Caco-2 (cell line): ENCODE measurements around the gene THY1. TPM values are rescaled to one million over a fixed set of nuclear protein-coding genes. Genes with fewer than 3 reads are reported as not detected.

Source experiments
- BruUV-seq: library from RNA; stranded (reverse); fragments of 400-500 nt; replicated peaks from 2 replicates; lab custom pipeline; 2021; lab: Mats Ljungman, UMichigan
- CTCF ChIA-PET: fragments of 300-600 bp; sonication (Branson Sonifier 250); formaldehyde crosslinking; loops from one replicate; lab custom pipeline; 2022; ENCODE audit warnings: antibody characterized with exemption; lab: Charles Lee
- POLR2A ChIA-PET: fragments of 300-600 bp; sonication (Branson Sonifier 250); formaldehyde crosslinking; loops from one replicate; lab custom pipeline; 2022; ENCODE audit warnings: antibody characterized with exemption; lab: Charles Lee
- DNase-seq, 2 experiments: peaks; one replicate each; pipeline versions ENCODE4 v3.0.0 to v3.0.0-alpha.2; 2020 to 2022
- H3K27me3 ChIP-seq: replicated peaks from 2 replicates; pipeline ENCODE4 v1.6.0; 2011; ENCODE audit warnings: low read length; ENCODE audit not compliant: control insufficient read depth, insufficient read depth
- H3K36me3 ChIP-seq: 2 replicates; pipeline ENCODE4 v1.5.1; 2011; ENCODE audit warnings: low read length; ENCODE audit not compliant: control insufficient read depth, insufficient read depth
- H3K4me1 ChIP-seq: fragments of 250-450 bp; sonication (Bioruptor Pico); 2 replicates; pipeline ENCODE4 v1.5.1; 2020; ENCODE audit warnings: mild to moderate bottlenecking
- H3K4me3 ChIP-seq: 2 replicates; pipeline ENCODE4 v1.5.1; 2011; ENCODE audit warnings: low read depth, mild to moderate bottlenecking, control low read depth, low read length
- H3K9me3 ChIP-seq: fragments of 250-450 bp; sonication (Bioruptor Pico); 2 replicates; pipeline ENCODE4 v1.5.1; 2020; ENCODE audit warnings: mild to moderate bottlenecking, moderate library complexity
- H3K27ac Mint-ChIP-seq: one replicate; pipeline ENCODE4 v1.8.0; 2022; ENCODE audit warnings: mixed read lengths; ENCODE audit not compliant: unreplicated experiment
- H3K27me3 Mint-ChIP-seq: one replicate; pipeline ENCODE4 v1.8.0; 2022; ENCODE audit warnings: mixed read lengths; ENCODE audit not compliant: insufficient read depth, unreplicated experiment
- H3K36me3 Mint-ChIP-seq: one replicate; pipeline ENCODE4 v1.8.0; 2022; ENCODE audit warnings: mild to moderate bottlenecking, mixed read lengths; ENCODE audit not compliant: insufficient read depth, unreplicated experiment
- H3K4me1 Mint-ChIP-seq: one replicate; pipeline ENCODE4 v1.8.0; 2022; ENCODE audit warnings: low read depth, mixed read lengths; ENCODE audit not compliant: unreplicated experiment
- H3K4me3 Mint-ChIP-seq: one replicate; pipeline ENCODE4 v1.8.0; 2022; ENCODE audit warnings: mild to moderate bottlenecking, moderate library complexity, mixed read lengths; ENCODE audit not compliant: unreplicated experiment
- H3K9me3 Mint-ChIP-seq: one replicate; pipeline ENCODE4 v1.8.0; 2022; ENCODE audit warnings: mixed read lengths; ENCODE audit not compliant: unreplicated experiment
- CTCF ChIP-seq, 2 experiments: fragments of 200-600 bp in 1 of 2; IDR thresholded peaks; 1 replicate in 1 of 2; 2 replicates in 1 of 2; pipeline versions ENCODE4 v1.5.1 to v1.8.0; 2011 to 2022; ENCODE audit warnings: antibody characterized with exemption in 1 of 2, control low read depth in 1 of 2, inconsistent platforms in 1 of 2, low read depth in 1 of 2, low read length in 1 of 2, mild to moderate bottlenecking in 1 of 2, moderate library complexity in 1 of 2; ENCODE audit not compliant: insufficient read depth in 1 of 2, severe bottlenecking in 1 of 2, unreplicated experiment in 1 of 2
- intact Hi-C: fragments of 100-400 bp; cut with micrococcal nuclease; formaldehyde crosslinking; loops from one replicate; pipeline ENCODE4 v1.10.0; 2022; ENCODE audit not compliant: unreplicated experiment
- total RNA-seq: library from RNA; stranded (reverse); gene quantifications from 2 replicates; pipeline ENCODE4 v1.2.3, GENCODE V29; 2022

Gene THY1
- total RNA-seq, 1 experiment from 2014 or later: not detected

- Mint-ChIP-seq H3K9me3 (peaks cover 4% of the 10 kb centered on the region), H3K27me3 (peaks cover 25% of the 10 kb centered on the region), H3K36me3 (no peaks in the 10 kb centered on the region), H3K4me3 (no peak overlapping the region), H3K27ac (no peak overlapping the region), H3K4me1 (no peaks in the 10 kb centered on the region)
- no peak for DNase-seq
- Histone ChIP-seq H3K9me3 (peaks cover 10% of the 10 kb centered on the region), H3K4me3 (no peak overlapping the region), H3K4me1 (no peaks in the 10 kb centered on the region), H3K27me3 (no peaks in the 10 kb centered on the region), H3K36me3 (no peaks in the 10 kb centered on the region)
- ChIA-PET CTCF (interaction anchor here (0.6 kb wide), 1 partner anchor 123 kb away, joined by 5 read pairs; no protein-coding TSS in a partner anchor), POLR2A (interaction anchor here (0.6 kb wide), 1 partner anchor 17 kb away, joined by 4 read pairs; no protein-coding TSS in a partner anchor)
- no peak for TF ChIP-seq CTCF (IDR thresholded peaks at IDR 0.05; ENCODE audit: insufficient read depth in 1 of 2, low read depth in 1 of 2, low read length in 1 of 2, severe bottlenecking in 1 of 2, unreplicated experiment in 1 of 2)
- intact Hi-C loops: no loop called here
- no TSS peak for BruUV-seq
These were observed 38.4 kb upstream of the THY1 start for GRCh38 chr11:119461229-119461963.

GRCh38 chr11:119460582-119460981, 37.6 kb upstream of the THY1 start:
- DNase-seq: no peak
- Histone ChIP-seq H3K36me3 (no peaks in the 10 kb centered on the region), H3K4me3 (no peak overlapping the region), H3K27me3 (no peaks in the 10 kb centered on the region), H3K9me3 (peaks cover 10% of the 10 kb centered on the region), H3K4me1 (no peaks in the 10 kb centered on the region)
- no peak overlapping the region for H3K27ac Mint-ChIP-seq
- no peaks in the 10 kb centered on the region for H3K9me3 Mint-ChIP-seq
- H3K27me3 Mint-ChIP-seq: peaks cover 21% of the 10 kb centered on the region
- no peak overlapping the region for H3K4me3 Mint-ChIP-seq
- ChIA-PET POLR2A (no interaction called here), CTCF (no interaction called here)
- BruUV-seq: no TSS peak
- TF ChIP-seq CTCF (IDR thresholded peaks at IDR 0.05; ENCODE audit: insufficient read depth in 1 of 2, low read depth in 1 of 2, low read length in 1 of 2, severe bottlenecking in 1 of 2, unreplicated experiment in 1 of 2): no peak
- H3K36me3 Mint-ChIP-seq: no peaks in the 10 kb centered on the region
- no peaks in the 10 kb centered on the region for H3K4me1 Mint-ChIP-seq
- intact Hi-C loops: no loop called here

GRCh38 chr11:119460097-119460496, 37.1 kb upstream of the THY1 start:
- Mint-ChIP-seq H3K36me3 (no peaks in the 10 kb centered on the region), H3K4me3 (no peak overlapping the region), H3K4me1 (no peaks in the 10 kb centered on the region), H3K27ac (no peak overlapping the region), H3K27me3 (peaks cover 21% of the 10 kb centered on the region), H3K9me3 (no peaks in the 10 kb centered on the region)
- no peak for DNase-seq
- ChIA-PET POLR2A (no interaction called here), CTCF (no interaction called here)
- Histone ChIP-seq H3K9me3 (peaks cover 8% of the 10 kb centered on the region), H3K27me3 (no peaks in the 10 kb centered on the region), H3K36me3 (no peaks in the 10 kb centered on the region), H3K4me3 (no peak overlapping the region), H3K4me1 (no peaks in the 10 kb centered on the region)
- intact Hi-C loops: no loop called here
- BruUV-seq: no TSS peak
- TF ChIP-seq CTCF (IDR thresholded peaks at IDR 0.05; ENCODE audit: insufficient read depth in 1 of 2, low read depth in 1 of 2, low read length in 1 of 2, severe bottlenecking in 1 of 2, unreplicated experiment in 1 of 2): no peak
